Measurements from ENCODE around the gene VSIR. TPM values are rescaled to one million over a fixed set of nuclear protein-coding genes. Genes with fewer than 3 reads are reported as not detected.

Gene VSIR
- total and polyA plus RNA-seq, 9 of the 15 experiments (the other 6 are each of a cell fraction or from before 2014, with no cell fraction given) = 0.14 to 20.5 (median 9.3) TPM

DNA sequence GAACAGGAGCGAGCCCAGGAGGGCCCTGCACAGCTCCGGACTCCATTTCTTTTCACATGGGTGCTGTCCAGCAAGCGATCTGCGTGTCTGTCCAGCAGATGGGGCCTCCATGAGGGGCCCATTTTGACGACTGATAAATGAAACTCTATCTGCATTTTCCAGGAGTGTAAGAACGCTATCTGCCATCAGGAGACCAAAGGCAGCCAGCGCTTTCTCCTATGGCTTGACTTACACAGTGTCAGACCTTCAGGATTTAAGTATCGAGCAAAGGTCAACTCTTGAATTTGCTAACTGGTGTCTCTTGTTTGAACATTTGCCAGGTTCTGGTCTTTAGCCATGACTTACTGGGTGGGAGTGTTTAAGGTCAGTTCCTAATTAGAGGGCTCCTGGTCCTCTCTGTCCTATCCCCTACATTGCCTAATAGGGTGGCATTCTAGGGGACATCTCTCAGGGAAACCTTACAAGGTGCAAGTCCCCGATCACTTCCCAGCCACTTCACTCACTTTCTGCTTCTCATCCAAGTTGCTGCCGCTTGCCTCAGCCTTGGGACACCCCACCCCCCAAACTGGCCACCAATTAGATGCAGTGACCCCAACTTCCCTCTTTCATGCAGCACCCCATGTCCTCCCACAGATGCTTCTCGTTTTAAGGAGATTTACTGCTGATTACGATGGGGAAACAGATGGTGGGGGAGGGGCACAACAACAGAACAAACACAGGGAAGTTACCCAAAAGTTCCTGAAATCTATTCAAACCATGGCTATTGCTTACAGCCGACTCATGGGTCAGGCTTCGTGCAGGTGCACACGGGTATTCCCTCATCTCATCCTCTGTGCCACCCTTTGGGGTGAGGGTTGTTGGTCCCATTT, 20.0 kb downstream of the VSIR start (continued):
- TF ChIP-seq GATAD2B (IDR thresholded peaks at IDR 0.05; ENCODE audit: borderline replicate concordance) = no peak; the same call in 1 of the 2 replicates
- TF ChIP-seq, protein P1, sequence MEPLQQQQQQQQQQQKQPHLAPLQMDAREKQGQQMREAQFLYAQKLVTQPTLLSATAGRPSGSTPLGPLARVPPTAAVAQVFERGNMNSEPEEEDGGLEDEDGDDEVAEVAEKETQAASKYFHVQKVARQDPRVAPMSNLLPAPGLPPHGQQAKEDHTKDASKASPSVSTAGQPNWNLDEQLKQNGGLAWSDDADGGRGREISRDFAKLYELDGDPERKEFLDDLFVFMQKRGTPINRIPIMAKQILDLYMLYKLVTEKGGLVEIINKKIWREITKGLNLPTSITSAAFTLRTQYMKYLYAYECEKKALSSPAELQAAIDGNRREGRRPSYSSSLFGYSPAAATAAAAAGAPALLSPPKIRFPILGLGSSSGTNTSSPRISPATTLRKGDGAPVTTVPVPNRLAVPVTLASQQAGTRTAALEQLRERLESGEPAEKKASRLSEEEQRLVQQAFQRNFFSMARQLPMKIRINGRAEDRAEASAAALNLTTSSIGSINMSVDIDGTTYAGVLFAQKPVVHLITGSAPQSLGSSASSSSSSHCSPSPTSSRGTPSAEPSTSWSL (CRISPR knock-in tag; IDR thresholded peaks at IDR 0.05; ENCODE audit: borderline replicate concordance) = 0 out of 2 replicates have a peak, but pooled peaks have one; percentile 14
- TF ChIP-seq, protein P2, sequence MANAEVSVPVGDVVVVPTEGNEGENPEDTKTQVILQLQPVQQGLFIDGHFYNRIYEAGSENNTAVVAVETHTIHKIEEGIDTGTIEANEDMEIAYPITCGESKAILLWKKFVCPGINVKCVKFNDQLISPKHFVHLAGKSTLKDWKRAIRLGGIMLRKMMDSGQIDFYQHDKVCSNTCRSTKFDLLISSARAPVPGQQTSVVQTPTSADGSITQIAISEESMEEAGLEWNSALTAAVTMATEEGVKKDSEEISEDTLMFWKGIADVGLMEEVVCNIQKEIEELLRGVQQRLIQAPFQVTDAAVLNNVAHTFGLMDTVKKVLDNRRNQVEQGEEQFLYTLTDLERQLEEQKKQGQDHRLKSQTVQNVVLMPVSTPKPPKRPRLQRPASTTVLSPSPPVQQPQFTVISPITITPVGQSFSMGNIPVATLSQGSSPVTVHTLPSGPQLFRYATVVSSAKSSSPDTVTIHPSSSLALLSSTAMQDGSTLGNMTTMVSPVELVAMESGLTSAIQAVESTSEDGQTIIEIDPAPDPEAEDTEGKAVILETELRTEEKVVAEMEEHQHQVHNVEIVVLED (CRISPR knock-in tag; IDR thresholded peaks at IDR 0.05) = 0 out of 2 replicates have a peak, but pooled peaks have one; percentile 20
- TF ChIP-seq FOS (IDR thresholded peaks at IDR 0.05; ENCODE audit: extremely low read depth, insufficient read length) = no peak
- TF ChIP-seq NFRKB (IDR thresholded peaks at IDR 0.05; ENCODE audit: low read depth) = no peak; the same call in 1 of the 2 replicates
- TF ChIP-seq ZNF764 (CRISPR knock-in tag; IDR thresholded peaks at IDR 0.05; ENCODE audit: low read depth) = no peak
- no peak for TF ChIP-seq ZNF551 (CRISPR knock-in tag; IDR thresholded peaks at IDR 0.05)
- TF ChIP-seq RBM39 (optimal IDR thresholded peaks at IDR 0.05; ENCODE audit: low read depth, low read length) = no peak
- no peak for TF ChIP-seq STAT5B (CRISPR knock-in tag; IDR thresholded peaks at IDR 0.05)
- TF ChIP-seq MCM2 (IDR thresholded peaks at IDR 0.05; ENCODE audit: low read depth) = no peak
- TF ChIP-seq, protein P3, sequence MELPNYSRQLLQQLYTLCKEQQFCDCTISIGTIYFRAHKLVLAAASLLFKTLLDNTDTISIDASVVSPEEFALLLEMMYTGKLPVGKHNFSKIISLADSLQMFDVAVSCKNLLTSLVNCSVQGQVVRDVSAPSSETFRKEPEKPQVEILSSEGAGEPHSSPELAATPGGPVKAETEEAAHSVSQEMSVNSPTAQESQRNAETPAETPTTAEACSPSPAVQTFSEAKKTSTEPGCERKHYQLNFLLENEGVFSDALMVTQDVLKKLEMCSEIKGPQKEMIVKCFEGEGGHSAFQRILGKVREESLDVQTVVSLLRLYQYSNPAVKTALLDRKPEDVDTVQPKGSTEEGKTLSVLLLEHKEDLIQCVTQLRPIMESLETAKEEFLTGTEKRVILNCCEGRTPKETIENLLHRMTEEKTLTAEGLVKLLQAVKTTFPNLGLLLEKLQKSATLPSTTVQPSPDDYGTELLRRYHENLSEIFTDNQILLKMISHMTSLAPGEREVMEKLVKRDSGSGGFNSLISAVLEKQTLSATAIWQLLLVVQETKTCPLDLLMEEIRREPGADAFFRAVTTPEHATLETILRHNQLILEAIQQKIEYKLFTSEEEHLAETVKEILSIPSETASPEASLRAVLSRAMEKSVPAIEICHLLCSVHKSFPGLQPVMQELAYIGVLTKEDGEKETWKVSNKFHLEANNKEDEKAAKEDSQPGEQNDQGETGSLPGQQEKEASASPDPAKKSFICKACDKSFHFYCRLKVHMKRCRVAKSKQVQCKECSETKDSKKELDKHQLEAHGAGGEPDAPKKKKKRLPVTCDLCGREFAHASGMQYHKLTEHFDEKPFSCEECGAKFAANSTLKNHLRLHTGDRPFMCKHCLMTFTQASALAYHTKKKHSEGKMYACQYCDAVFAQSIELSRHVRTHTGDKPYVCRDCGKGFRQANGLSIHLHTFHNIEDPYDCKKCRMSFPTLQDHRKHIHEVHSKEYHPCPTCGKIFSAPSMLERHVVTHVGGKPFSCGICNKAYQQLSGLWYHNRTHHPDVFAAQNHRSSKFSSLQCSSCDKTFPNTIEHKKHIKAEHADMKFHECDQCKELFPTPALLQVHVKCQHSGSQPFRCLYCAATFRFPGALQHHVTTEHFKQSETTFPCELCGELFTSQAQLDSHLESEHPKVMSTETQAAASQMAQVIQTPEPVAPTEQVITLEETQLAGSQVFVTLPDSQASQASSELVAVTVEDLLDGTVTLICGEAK (IDR thresholded peaks at IDR 0.05) = no peak
- TF ChIP-seq, protein P3 (CRISPR knock-in tag; IDR thresholded peaks at IDR 0.05) = no peak
- TF ChIP-seq, protein P4, sequence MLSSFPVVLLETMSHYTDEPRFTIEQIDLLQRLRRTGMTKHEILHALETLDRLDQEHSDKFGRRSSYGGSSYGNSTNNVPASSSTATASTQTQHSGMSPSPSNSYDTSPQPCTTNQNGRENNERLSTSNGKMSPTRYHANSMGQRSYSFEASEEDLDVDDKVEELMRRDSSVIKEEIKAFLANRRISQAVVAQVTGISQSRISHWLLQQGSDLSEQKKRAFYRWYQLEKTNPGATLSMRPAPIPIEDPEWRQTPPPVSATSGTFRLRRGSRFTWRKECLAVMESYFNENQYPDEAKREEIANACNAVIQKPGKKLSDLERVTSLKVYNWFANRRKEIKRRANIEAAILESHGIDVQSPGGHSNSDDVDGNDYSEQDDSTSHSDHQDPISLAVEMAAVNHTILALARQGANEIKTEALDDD (IDR thresholded peaks at IDR 0.05) = peak; percentile 32; the same call in 1 of the 2 replicates
- no peak for TF ChIP-seq NUFIP1 (IDR thresholded peaks at IDR 0.05; ENCODE audit: partially characterized antibody)
